HCT116 (cell line): ENCODE results near the gene P3H3. TPM values are rescaled to one million over a fixed set of nuclear protein-coding genes. Genes with fewer than 3 reads are reported as not detected.

Experiments
- ATAC-seq: fragments of 200-7000 bp; cut with Tn5 transposase; 2 replicates; pipeline ENCODE4 v1.9.1; 2020; ENCODE audit warnings: mild to moderate bottlenecking, moderate library complexity
- BruUV-seq: library from RNA; stranded (reverse); fragments of 400-500 nt; replicated peaks from 2 replicates; lab custom pipeline; 2021; lab: Mats Ljungman, UMichigan
- CTCF ChIA-PET: fragments of 300-600 bp; sonication (Branson Sonifier 250); formaldehyde crosslinking; loops from one replicate; lab custom pipeline; 2021; ENCODE audit warnings: antibody characterized with exemption; lab: Charles Lee
- POLR2A ChIA-PET: fragments of 300-600, 350-600 bp; sonication (Branson Sonifier 250); formaldehyde crosslinking; loops from one replicate; lab custom pipeline; 2021; ENCODE audit warnings: antibody characterized with exemption; lab: Charles Lee
- RAD21 ChIA-PET, 2 experiments: fragments of 300-600 bp; sonication (Branson Sonifier 250); formaldehyde crosslinking; loops; one replicate each; lab custom pipeline; 2023; ENCODE audit warnings: low total read pairs in 2 of 2; ENCODE audit not compliant: uncharacterized antibody in 2 of 2, unreplicated experiment in 2 of 2, low non-redundant PET in 1 of 2; lab: Charles Lee
- DNase-seq: peaks from one replicate; pipeline ENCODE4 v3.0.0-alpha.2; 2010; ENCODE audit warnings: low read depth, low spot score
- H2AFZ ChIP-seq: fragments of 200-600 bp; shearing (Covaris generic), sonication (generic); 2 replicates; pipeline ENCODE4 v1.6.1; 2017; ENCODE audit warnings: low read depth, mixed run types, mixed read lengths, antibody characterized with exemption, low read length; ENCODE audit not compliant: poor library complexity, severe bottlenecking
- H3K27ac ChIP-seq: 2 replicates; pipeline ENCODE4 v1.5.1; 2012; ENCODE audit warnings: low read depth, low read length
- H3K27me3 ChIP-seq: fragments of 200-600 bp; sonication (generic); 2 replicates; pipeline ENCODE4 v1.6.1; 2016; ENCODE audit warnings: mixed run types, low read length, mixed read lengths; ENCODE audit not compliant: insufficient read depth
- H3K36me3 ChIP-seq, 2 experiments: fragments of 200-500 bp in 1 of 2; fragments of 200-600 bp in 1 of 2; sonication (Bioruptor generic) in 1 of 2; sonication (generic) in 1 of 2; 2 replicates each; pipeline versions ENCODE4 v1.5.1 to v1.6.1; 2014 to 2016; ENCODE audit warnings: low read length in 2 of 2, inconsistent platforms in 1 of 2, mixed read lengths in 1 of 2, mixed run types in 1 of 2; ENCODE audit not compliant: insufficient read depth in 2 of 2, control insufficient read depth in 1 of 2
- H3K4me1 ChIP-seq, 2 experiments: fragments of 200-600 bp in 1 of 2; sonication (generic) in 1 of 2; 2 replicates each; pipeline versions ENCODE4 v1.5.1 to v1.6.1; 2012 to 2017; ENCODE audit warnings: low read length in 2 of 2, inconsistent platforms in 1 of 2, mild to moderate bottlenecking in 1 of 2, mixed read lengths in 1 of 2, mixed run types in 1 of 2, moderate library complexity in 1 of 2; ENCODE audit not compliant: insufficient read depth in 2 of 2, control insufficient read depth in 1 of 2
- H3K4me2 ChIP-seq: fragments of 200-600 bp; sonication (generic); 2 replicates; pipeline ENCODE4 v1.6.1; 2017; ENCODE audit warnings: mixed run types, low read length, mixed read lengths
- H3K4me3 ChIP-seq, 2 experiments: fragments of 200-600 bp in 1 of 2; sonication (generic) in 1 of 2; replicated peaks in 1 of 2; 2 replicates each; pipeline ENCODE4 v1.5.1; 2011 to 2016; ENCODE audit warnings: low read length in 2 of 2, control low read depth in 1 of 2, low read depth in 1 of 2, mild to moderate bottlenecking in 1 of 2, mixed read lengths in 1 of 2, mixed run types in 1 of 2
- H3K79me2 ChIP-seq: fragments of 200-600 bp; sonication (generic); 2 replicates; pipeline ENCODE4 v1.6.1; 2017; ENCODE audit warnings: mild to moderate bottlenecking, mixed run types, low read length, moderate library complexity, mixed read lengths; ENCODE audit not compliant: insufficient read depth
- H3K9ac ChIP-seq: fragments of 200-600 bp; sonication (generic); 2 replicates; pipeline ENCODE4 v1.6.1; 2016; ENCODE audit warnings: low read length, mixed read lengths
- H3K9me2 ChIP-seq: fragments of 200-600 bp; sonication (generic), shearing (Covaris generic); 2 replicates; pipeline ENCODE4 v1.6.1; 2017; ENCODE audit warnings: mixed run types, mild to moderate bottlenecking, moderate library complexity; ENCODE audit not compliant: insufficient read depth
- H3K9me3 ChIP-seq, 2 experiments: fragments of 200-500 bp in 1 of 2; fragments of 200-600 bp in 1 of 2; sonication (Bioruptor generic) in 1 of 2; sonication (generic) in 1 of 2; 2 replicates each; pipeline ENCODE4 v1.6.1; 2014 to 2017; ENCODE audit warnings: low read length in 2 of 2, mixed read lengths in 2 of 2, inconsistent platforms in 1 of 2, low read depth in 1 of 2, mild to moderate bottlenecking in 1 of 2, mixed run types in 1 of 2, moderate library complexity in 1 of 2; ENCODE audit not compliant: control insufficient read depth in 1 of 2, insufficient read depth in 1 of 2
- H4K20me1 ChIP-seq: fragments of 200-600 bp; sonication (generic), shearing (Covaris generic); 2 replicates; pipeline ENCODE4 v1.6.1; 2017; ENCODE audit warnings: mixed run types, mild to moderate bottlenecking, moderate library complexity; ENCODE audit not compliant: insufficient read depth
- ATF3 ChIP-seq: IDR thresholded peaks from 2 replicates; pipeline ENCODE4 v1.6.1; 2012
- CTCF ChIP-seq, 3 experiments: fragments of 200-600 bp in 1 of 3; sonication (generic) in 1 of 3; IDR thresholded peaks in 2 of 3; conservative IDR thresholded peaks in 1 of 3; 2 replicates each; pipeline ENCODE4 v1.5.1; 2012 to 2017; ENCODE audit warnings: low read depth in 2 of 3, low read length in 2 of 3, antibody characterized with exemption in 1 of 3, borderline replicate concordance in 1 of 3, control low read depth in 1 of 3, mild to moderate bottlenecking in 1 of 3, mixed read lengths in 1 of 3, mixed run types in 1 of 3, moderate library complexity in 1 of 3; ENCODE audit not compliant: insufficient read depth in 1 of 3
- EGR1 ChIP-seq: IDR thresholded peaks from 2 replicates; pipeline ENCODE4 v1.6.1; 2012; ENCODE audit warnings: low read depth
- ELF1 ChIP-seq: IDR thresholded peaks from 2 replicates; pipeline ENCODE4 v1.6.1; 2012; ENCODE audit warnings: low read depth, borderline replicate concordance
- EZH2 ChIP-seq: fragments of 200-600 bp; sonication (generic); IDR thresholded peaks from 2 replicates; pipeline ENCODE4 v1.6.1; 2017; ENCODE audit warnings: antibody characterized with exemption, mixed run types
- EZH2phosphoT487 ChIP-seq: fragments of 200-600 bp; IDR thresholded peaks from 2 replicates; pipeline ENCODE4 v1.6.1; 2018; ENCODE audit warnings: antibody characterized with exemption, borderline replicate concordance
- FOSL1 ChIP-seq: IDR thresholded peaks from 2 replicates; pipeline ENCODE4 v1.6.1; 2012; ENCODE audit warnings: low read depth
- JUND ChIP-seq: IDR thresholded peaks from 2 replicates; pipeline ENCODE4 v1.6.1; 2012
- MAX ChIP-seq: IDR thresholded peaks from 2 replicates; pipeline ENCODE4 v1.6.1; 2012
- POLR2A ChIP-seq: IDR thresholded peaks from 2 replicates; pipeline ENCODE4 v1.7.0; 2011; ENCODE audit warnings: borderline replicate concordance; ENCODE audit not compliant: insufficient read depth, insufficient read length; ENCODE audit errors: extremely low read depth
- POLR2AphosphoS5 ChIP-seq: IDR thresholded peaks from 2 replicates; pipeline ENCODE4 v1.6.1; 2011; ENCODE audit warnings: mild to moderate bottlenecking, low read depth, low read length, moderate library complexity
- RAD21 ChIP-seq: IDR thresholded peaks from 2 replicates; pipeline ENCODE4 v1.6.1; 2012; ENCODE audit warnings: low read depth, mild to moderate bottlenecking
- REST ChIP-seq: IDR thresholded peaks from 2 replicates; pipeline ENCODE4 v1.6.1; 2012; ENCODE audit warnings: low read depth
- SIN3A ChIP-seq: IDR thresholded peaks from 2 replicates; pipeline ENCODE4 v1.6.1; 2012; ENCODE audit warnings: low read depth
- SRF ChIP-seq: IDR thresholded peaks from 2 replicates; pipeline ENCODE4 v1.6.1; 2012; ENCODE audit warnings: low read depth
- TCF7L2 ChIP-seq: IDR thresholded peaks from 2 replicates; pipeline ENCODE4 v1.7.0; 2011; ENCODE audit warnings: borderline replicate concordance, inconsistent platforms; ENCODE audit not compliant: insufficient read depth, insufficient read length; ENCODE audit errors: extremely low read depth
- YY1 ChIP-seq: IDR thresholded peaks from 2 replicates; pipeline ENCODE4 v1.6.1; 2011; ENCODE audit warnings: low read length, low read depth, moderate library complexity, mild to moderate bottlenecking; ENCODE audit not compliant: insufficient replicate concordance; ENCODE audit errors: extremely low read depth
- ZNF274 ChIP-seq: fragments of 200-500 bp; sonication (Bioruptor generic); IDR thresholded peaks from 2 replicates; pipeline ENCODE4 v1.6.1; 2014; ENCODE audit warnings: mild to moderate bottlenecking, low read depth, low read length, inconsistent platforms
- intact Hi-C: fragments of 100-400 bp; cut with micrococcal nuclease; formaldehyde crosslinking; loops from 2 replicates; pipeline ENCODE4 v1.10.0; 2022
- total RNA-seq: library from RNA; stranded (reverse); gene quantifications from one replicate; pipeline ENCODE4 v1.2.1, GENCODE V29; 2021; ENCODE audit not compliant: unreplicated experiment

The P3H3 gene
- total RNA-seq, 1 experiment from 2014 or later: 32.2 TPM

- intact Hi-C loops: no loop called here
- TF ChIP-seq POLR2AphosphoS5: no peak
- TF ChIP-seq MAX: no peak
- TF ChIP-seq EZH2: no peak
- no peak for TF ChIP-seq POLR2A
- TF ChIP-seq FOSL1: no peak
- no peak for TF ChIP-seq REST
- TF ChIP-seq TCF7L2: no peak
- TF ChIP-seq YY1: no peak
- TF ChIP-seq EZH2phosphoT487: no peak
- TF ChIP-seq SIN3A: no peak
- no peak for TF ChIP-seq JUND
- no peak for TF ChIP-seq CTCF (IDR thresholded peaks at IDR 0.05 in 2 of 3, conservative IDR thresholded peaks at IDR 0.05 in 1 of 3; ENCODE audit: borderline replicate concordance in 1 of 3, insufficient read depth in 1 of 3, low read depth in 2 of 3, low read length in 2 of 3)
- no peak for TF ChIP-seq ZNF274
- TF ChIP-seq ATF3: no peak
- no peak for TF ChIP-seq EGR1
- no peak for TF ChIP-seq SRF
- TF ChIP-seq ELF1: no peak
- no peak for TF ChIP-seq RAD21
- TF ChIP-seq, all 23 proteins: peak for 0
- Histone ChIP-seq H4K20me1 (no peaks in the 10 kb centered on the region), H3K27ac (no peak overlapping the region), H3K9me2 (no peaks in the 10 kb centered on the region), H3K4me2 (no peak overlapping the region), H3K27me3 (no peaks in the 10 kb centered on the region), H3K36me3 (peaks cover 0 to 4% of the 10 kb centered on the region in 2 experiments; a peak in 1 of 4 replicates), H3K4me3 (no peak overlapping the region), H2AFZ (no peak overlapping the region), H3K9me3 (no peaks in the 10 kb centered on the region), H3K79me2 (no peaks in the 10 kb centered on the region), H3K4me1 (peaks cover 12 to 22% of the 10 kb centered on the region in 2 experiments), H3K9ac (no peak overlapping the region)
- DNase-seq (no peak), ATAC-seq (no peak)
- BruUV-seq: no TSS peak
- POLR2A ChIA-PET: no interaction called here
- RAD21 ChIA-PET: no interaction called here
- CTCF ChIA-PET: interaction anchor here (2.5 to 4.2 kb wide), 3 partner anchors 8 to 11 kb away, joined by 7 to 24 read pairs (median 16); partner anchors contain the start of gene SPSB2
These were observed 55.0 kb downstream of the P3H3 start for GRCh38 chr12:6883252-6883651.
